H1 (cell line): ENCODE measurements around the gene LDLRAD4. TPM values are rescaled to one million over a fixed set of nuclear protein-coding genes. Genes with fewer than 3 reads are reported as not detected.

Experiments
- BACH1 ChIP-seq: IDR thresholded peaks from 2 replicates; pipeline ENCODE4 v1.6.1; 2012; ENCODE audit warnings: low read length, improper control_type of control experiment
- BCL11A ChIP-seq, 2 experiments: IDR thresholded peaks; one replicate each; pipeline ENCODE4 v1.6.1; 2011; ENCODE audit warnings: low read depth in 2 of 2, low read length in 2 of 2, mild to moderate bottlenecking in 2 of 2
- TAF1 ChIP-seq: IDR thresholded peaks from 2 replicates; pipeline ENCODE4 v1.6.1; 2011; ENCODE audit warnings: mild to moderate bottlenecking, low read depth, low read length
- polyA plus RNA-seq, 7 experiments: library from polyadenylated mRNA; depleted of rRNA in 3 of 7; stranded (reverse) in 5 of 7; unstranded in 2 of 7; fragments of >200 nt in 5 of 7; fragments of 200-250 nt in 2 of 7; gene quantifications; 1 replicate in 5 of 7; 2 replicates in 1 of 7; 4 replicates in 1 of 7; pipeline versions ENCODE4 v1.2.1 to v1.2.3, GENCODE V29; 2011 to 2013; ENCODE audit warnings: missing spikeins in 2 of 7, mixed read lengths in 2 of 7
- total RNA-seq: library from RNA; stranded (reverse); fragmentation: NEBNext Ultra II Directional; extraction: Animal tissue kit (Norgen Biotek cat#: 25700); gene quantifications from 2 replicates; pipeline ENCODE4 v1.2.1, GENCODE V29; 2021
- TF ChIP-seq, protein P1 (sequence below): fragments of 300-600 bp; sonication (generic); IDR thresholded peaks from 2 replicates; pipeline ENCODE4 v1.7.1; 2012; ENCODE audit warnings: low read length, moderate library complexity, mild to moderate bottlenecking, inconsistent platforms; ENCODE audit not compliant: insufficient replicate concordance

Gene LDLRAD4
- total and polyA plus RNA-seq, 2 of the 8 experiments (the other 6 are each of a cell fraction or from before 2014, with no cell fraction given) = 0.77 to 1.4 TPM

DNA sequence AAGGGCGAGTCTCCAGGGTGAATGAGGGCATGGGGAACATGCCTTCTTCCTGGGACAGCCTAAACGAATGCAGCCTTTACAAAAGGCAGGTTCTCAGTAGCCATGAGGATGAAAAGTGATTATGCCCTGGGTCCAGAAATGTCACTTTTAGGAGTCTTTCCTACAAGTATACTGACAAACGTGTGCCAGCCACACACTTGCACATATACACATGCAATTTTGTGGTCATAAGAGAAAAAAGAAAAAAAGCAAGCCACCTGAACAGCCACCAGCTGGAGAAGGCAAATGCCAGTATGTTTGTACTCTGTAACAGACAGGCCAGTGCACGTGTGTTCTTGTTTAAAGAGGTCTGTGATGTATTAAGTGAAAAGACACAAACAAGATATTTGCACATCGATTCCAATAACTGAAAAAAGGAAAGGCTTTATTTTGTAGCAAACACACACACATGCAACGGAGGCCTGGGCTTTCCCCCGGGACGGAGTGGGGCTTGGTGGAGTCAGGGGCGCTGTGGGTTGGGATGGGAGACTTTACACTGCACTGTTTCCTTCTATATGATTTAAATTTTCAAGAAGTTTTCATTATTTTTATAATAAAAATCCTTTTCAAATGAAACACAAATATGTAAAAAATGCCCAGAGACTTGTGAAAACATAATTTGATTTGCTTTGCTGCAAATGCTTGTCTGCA is 399.4 kb downstream of the LDLRAD4 start (continued):
- TF ChIP-seq, protein P1, sequence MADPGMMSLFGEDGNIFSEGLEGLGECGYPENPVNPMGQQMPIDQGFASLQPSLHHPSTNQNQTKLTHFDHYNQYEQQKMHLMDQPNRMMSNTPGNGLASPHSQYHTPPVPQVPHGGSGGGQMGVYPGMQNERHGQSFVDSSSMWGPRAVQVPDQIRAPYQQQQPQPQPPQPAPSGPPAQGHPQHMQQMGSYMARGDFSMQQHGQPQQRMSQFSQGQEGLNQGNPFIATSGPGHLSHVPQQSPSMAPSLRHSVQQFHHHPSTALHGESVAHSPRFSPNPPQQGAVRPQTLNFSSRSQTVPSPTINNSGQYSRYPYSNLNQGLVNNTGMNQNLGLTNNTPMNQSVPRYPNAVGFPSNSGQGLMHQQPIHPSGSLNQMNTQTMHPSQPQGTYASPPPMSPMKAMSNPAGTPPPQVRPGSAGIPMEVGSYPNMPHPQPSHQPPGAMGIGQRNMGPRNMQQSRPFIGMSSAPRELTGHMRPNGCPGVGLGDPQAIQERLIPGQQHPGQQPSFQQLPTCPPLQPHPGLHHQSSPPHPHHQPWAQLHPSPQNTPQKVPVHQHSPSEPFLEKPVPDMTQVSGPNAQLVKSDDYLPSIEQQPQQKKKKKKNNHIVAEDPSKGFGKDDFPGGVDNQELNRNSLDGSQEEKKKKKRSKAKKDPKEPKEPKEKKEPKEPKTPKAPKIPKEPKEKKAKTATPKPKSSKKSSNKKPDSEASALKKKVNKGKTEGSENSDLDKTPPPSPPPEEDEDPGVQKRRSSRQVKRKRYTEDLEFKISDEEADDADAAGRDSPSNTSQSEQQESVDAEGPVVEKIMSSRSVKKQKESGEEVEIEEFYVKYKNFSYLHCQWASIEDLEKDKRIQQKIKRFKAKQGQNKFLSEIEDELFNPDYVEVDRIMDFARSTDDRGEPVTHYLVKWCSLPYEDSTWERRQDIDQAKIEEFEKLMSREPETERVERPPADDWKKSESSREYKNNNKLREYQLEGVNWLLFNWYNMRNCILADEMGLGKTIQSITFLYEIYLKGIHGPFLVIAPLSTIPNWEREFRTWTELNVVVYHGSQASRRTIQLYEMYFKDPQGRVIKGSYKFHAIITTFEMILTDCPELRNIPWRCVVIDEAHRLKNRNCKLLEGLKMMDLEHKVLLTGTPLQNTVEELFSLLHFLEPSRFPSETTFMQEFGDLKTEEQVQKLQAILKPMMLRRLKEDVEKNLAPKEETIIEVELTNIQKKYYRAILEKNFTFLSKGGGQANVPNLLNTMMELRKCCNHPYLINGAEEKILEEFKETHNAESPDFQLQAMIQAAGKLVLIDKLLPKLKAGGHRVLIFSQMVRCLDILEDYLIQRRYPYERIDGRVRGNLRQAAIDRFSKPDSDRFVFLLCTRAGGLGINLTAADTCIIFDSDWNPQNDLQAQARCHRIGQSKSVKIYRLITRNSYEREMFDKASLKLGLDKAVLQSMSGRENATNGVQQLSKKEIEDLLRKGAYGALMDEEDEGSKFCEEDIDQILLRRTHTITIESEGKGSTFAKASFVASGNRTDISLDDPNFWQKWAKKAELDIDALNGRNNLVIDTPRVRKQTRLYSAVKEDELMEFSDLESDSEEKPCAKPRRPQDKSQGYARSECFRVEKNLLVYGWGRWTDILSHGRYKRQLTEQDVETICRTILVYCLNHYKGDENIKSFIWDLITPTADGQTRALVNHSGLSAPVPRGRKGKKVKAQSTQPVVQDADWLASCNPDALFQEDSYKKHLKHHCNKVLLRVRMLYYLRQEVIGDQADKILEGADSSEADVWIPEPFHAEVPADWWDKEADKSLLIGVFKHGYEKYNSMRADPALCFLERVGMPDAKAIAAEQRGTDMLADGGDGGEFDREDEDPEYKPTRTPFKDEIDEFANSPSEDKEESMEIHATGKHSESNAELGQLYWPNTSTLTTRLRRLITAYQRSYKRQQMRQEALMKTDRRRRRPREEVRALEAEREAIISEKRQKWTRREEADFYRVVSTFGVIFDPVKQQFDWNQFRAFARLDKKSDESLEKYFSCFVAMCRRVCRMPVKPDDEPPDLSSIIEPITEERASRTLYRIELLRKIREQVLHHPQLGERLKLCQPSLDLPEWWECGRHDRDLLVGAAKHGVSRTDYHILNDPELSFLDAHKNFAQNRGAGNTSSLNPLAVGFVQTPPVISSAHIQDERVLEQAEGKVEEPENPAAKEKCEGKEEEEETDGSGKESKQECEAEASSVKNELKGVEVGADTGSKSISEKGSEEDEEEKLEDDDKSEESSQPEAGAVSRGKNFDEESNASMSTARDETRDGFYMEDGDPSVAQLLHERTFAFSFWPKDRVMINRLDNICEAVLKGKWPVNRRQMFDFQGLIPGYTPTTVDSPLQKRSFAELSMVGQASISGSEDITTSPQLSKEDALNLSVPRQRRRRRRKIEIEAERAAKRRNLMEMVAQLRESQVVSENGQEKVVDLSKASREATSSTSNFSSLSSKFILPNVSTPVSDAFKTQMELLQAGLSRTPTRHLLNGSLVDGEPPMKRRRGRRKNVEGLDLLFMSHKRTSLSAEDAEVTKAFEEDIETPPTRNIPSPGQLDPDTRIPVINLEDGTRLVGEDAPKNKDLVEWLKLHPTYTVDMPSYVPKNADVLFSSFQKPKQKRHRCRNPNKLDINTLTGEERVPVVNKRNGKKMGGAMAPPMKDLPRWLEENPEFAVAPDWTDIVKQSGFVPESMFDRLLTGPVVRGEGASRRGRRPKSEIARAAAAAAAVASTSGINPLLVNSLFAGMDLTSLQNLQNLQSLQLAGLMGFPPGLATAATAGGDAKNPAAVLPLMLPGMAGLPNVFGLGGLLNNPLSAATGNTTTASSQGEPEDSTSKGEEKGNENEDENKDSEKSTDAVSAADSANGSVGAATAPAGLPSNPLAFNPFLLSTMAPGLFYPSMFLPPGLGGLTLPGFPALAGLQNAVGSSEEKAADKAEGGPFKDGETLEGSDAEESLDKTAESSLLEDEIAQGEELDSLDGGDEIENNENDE = no peak
- TF ChIP-seq TAF1 = no peak
- TF ChIP-seq BACH1 = no peak
- TF ChIP-seq BCL11A (IDR thresholded peaks at IDR 0.05; ENCODE audit: low read depth in 2 of 2, low read length in 2 of 2) = no peak
